NB4 (cell line): ENCODE measurements around the gene DSCAM.
"Not testable (repeated sequence)": the region's sequence is repeated elsewhere in the genome, so short reads cannot be mapped to it uniquely, and the experiment has no call there.

Experiments used
- POLR2A ChIP-seq: IDR thresholded peaks from 2 replicates; pipeline ENCODE4 v1.6.1; 2011; ENCODE audit warnings: mild to moderate bottlenecking; ENCODE audit not compliant: insufficient read length; ENCODE audit errors: extremely low read depth
- TF ChIP-seq, protein P1 (sequence below): IDR thresholded peaks from one replicate; pipeline ENCODE4 v1.5.1; 2012; ENCODE audit warnings: low read depth, low read length
- TF ChIP-seq, protein P2 (sequence below): IDR thresholded peaks from 2 replicates; pipeline ENCODE4 v1.6.1; 2011; ENCODE audit warnings: low read depth, low read length

DNA sequence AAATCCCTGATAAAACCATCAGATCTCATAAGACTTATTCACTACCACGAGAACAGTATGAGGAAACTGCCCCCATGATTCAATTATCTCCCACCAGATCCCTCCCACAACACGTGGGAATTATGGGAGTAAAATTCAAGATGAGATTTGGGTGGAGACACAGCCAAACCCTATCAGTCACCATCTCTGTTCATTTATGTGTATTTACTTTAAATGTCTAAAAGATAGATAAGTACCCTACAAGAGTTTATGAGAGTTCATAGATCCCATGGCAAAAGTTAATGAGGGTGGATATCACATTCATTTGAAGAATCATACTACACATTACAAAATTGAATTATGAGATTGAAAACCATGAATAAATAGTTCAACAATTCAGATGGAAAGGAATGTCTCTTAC is 526.2 kb downstream of the DSCAM start:
- TF ChIP-seq, protein P1, sequence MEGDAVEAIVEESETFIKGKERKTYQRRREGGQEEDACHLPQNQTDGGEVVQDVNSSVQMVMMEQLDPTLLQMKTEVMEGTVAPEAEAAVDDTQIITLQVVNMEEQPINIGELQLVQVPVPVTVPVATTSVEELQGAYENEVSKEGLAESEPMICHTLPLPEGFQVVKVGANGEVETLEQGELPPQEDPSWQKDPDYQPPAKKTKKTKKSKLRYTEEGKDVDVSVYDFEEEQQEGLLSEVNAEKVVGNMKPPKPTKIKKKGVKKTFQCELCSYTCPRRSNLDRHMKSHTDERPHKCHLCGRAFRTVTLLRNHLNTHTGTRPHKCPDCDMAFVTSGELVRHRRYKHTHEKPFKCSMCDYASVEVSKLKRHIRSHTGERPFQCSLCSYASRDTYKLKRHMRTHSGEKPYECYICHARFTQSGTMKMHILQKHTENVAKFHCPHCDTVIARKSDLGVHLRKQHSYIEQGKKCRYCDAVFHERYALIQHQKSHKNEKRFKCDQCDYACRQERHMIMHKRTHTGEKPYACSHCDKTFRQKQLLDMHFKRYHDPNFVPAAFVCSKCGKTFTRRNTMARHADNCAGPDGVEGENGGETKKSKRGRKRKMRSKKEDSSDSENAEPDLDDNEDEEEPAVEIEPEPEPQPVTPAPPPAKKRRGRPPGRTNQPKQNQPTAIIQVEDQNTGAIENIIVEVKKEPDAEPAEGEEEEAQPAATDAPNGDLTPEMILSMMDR = not testable (repeated sequence)
- not testable (repeated sequence) for TF ChIP-seq POLR2A
- TF ChIP-seq, protein P2, sequence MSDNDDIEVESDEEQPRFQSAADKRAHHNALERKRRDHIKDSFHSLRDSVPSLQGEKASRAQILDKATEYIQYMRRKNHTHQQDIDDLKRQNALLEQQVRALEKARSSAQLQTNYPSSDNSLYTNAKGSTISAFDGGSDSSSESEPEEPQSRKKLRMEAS = not testable (repeated sequence)
